A673 (cell line): Measurements from ENCODE around the gene SDSL. TPM values are rescaled to one million over a fixed set of nuclear protein-coding genes. Genes with fewer than 3 reads are reported as not detected.
A peak's percentile ranks its signal among the peaks of the same experiment; 100 is the strongest.

ENCODE experiments used
- BruUV-seq: library from RNA; stranded (reverse); fragments of 400-500 nt; replicated peaks from 2 replicates; lab custom pipeline; 2021; lab: Mats Ljungman, UMichigan
- CTCF ChIA-PET: fragments of 300-600 bp; sonication (Branson Sonifier 250); formaldehyde crosslinking; loops from one replicate; lab custom pipeline; 2022; ENCODE audit warnings: antibody characterized with exemption; lab: Charles Lee
- POLR2A ChIA-PET: fragments of 300-600 bp; sonication (Branson Sonifier 250); formaldehyde crosslinking; loops from one replicate; lab custom pipeline; 2022; ENCODE audit warnings: antibody characterized with exemption; ENCODE audit not compliant: low non-redundant PET; lab: Charles Lee
- DNase-seq: peaks from one replicate; pipeline ENCODE4 v3.0.0-alpha.2; 2015; ENCODE audit warnings: low spot score
- H3K27ac ChIP-seq: fragments of 200-600 bp; sonication (generic); 2 replicates; pipeline ENCODE4 v1.5.1; 2016; ENCODE audit warnings: mixed run types, low read depth, mild to moderate bottlenecking, mixed read lengths, antibody characterized with exemption, low read length; ENCODE audit not compliant: poor library complexity, severe bottlenecking
- H3K27me3 ChIP-seq: fragments of 200-600 bp; sonication (generic); replicated peaks from 2 replicates; pipeline ENCODE4 v1.6.1; 2017; ENCODE audit warnings: mixed run types, low read depth, mild to moderate bottlenecking, mixed read lengths, antibody characterized with exemption, low read length; ENCODE audit not compliant: insufficient read depth, poor library complexity
- H3K36me3 ChIP-seq: fragments of 200-600 bp; sonication (generic); 2 replicates; pipeline ENCODE4 v1.6.1; 2016; ENCODE audit warnings: mixed run types, mild to moderate bottlenecking, mixed read lengths, antibody characterized with exemption, low read length; ENCODE audit not compliant: insufficient read depth, poor library complexity, severe bottlenecking
- H3K4me1 ChIP-seq: fragments of 200-600 bp; sonication (generic); 2 replicates; pipeline ENCODE4 v1.6.1; 2017; ENCODE audit warnings: mixed run types, mild to moderate bottlenecking, mixed read lengths, antibody characterized with exemption, low read length; ENCODE audit not compliant: insufficient read depth, poor library complexity, severe bottlenecking
- H3K4me3 ChIP-seq: fragments of 200-600 bp; sonication (generic); 2 replicates; pipeline ENCODE4 v1.5.1; 2016; ENCODE audit warnings: low read depth, mixed run types, mild to moderate bottlenecking, mixed read lengths, low read length; ENCODE audit not compliant: poor library complexity, severe bottlenecking
- H3K9me3 ChIP-seq: fragments of 200-600 bp; sonication (generic); 2 replicates; pipeline ENCODE4 v1.6.1; 2016; ENCODE audit warnings: mixed run types, low read depth, mild to moderate bottlenecking, mixed read lengths, antibody characterized with exemption, low read length; ENCODE audit not compliant: poor library complexity, severe bottlenecking
- CTCF ChIP-seq: fragments of 300-800, 200-600 bp; sonication (generic); conservative IDR thresholded peaks from 2 replicates; pipeline ENCODE4 v1.5.1; 2017; ENCODE audit warnings: low read depth, mild to moderate bottlenecking, antibody characterized with exemption, low read length, moderate library complexity, mixed read lengths
- EZH2 ChIP-seq: fragments of 200-600 bp; sonication (generic); IDR thresholded peaks from 2 replicates; pipeline ENCODE4 v1.6.1; 2017; ENCODE audit warnings: borderline replicate concordance, low read depth, mild to moderate bottlenecking, mixed read lengths, antibody characterized with exemption, low read length; ENCODE audit not compliant: poor library complexity, severe bottlenecking
- intact Hi-C: fragments of 100-400 bp; cut with micrococcal nuclease; formaldehyde crosslinking; loops from one replicate; pipeline ENCODE4 v1.10.0; 2022; ENCODE audit not compliant: unreplicated experiment
- total RNA-seq: library from RNA; stranded (reverse); gene quantifications from 2 replicates; pipeline ENCODE4 v1.2.3, GENCODE V29; 2021

The SDSL gene
- total RNA-seq, 1 experiment from 2014 or later = 0.37 TPM

GRCh38 chr12:113395119-113395518, 27.1 kb upstream of the SDSL start:
- intact Hi-C loops = no loop called here
- no peaks in the 10 kb centered on the region for H3K9me3 ChIP-seq
- no peak overlapping the region for H3K4me3 ChIP-seq
- DNase-seq = no peak
- BruUV-seq = no TSS peak
- H3K27me3 ChIP-seq = no peaks in the 10 kb centered on the region
- POLR2A ChIA-PET = no interaction called here
- no peaks in the 10 kb centered on the region for H3K4me1 ChIP-seq
- H3K36me3 ChIP-seq = no peaks in the 10 kb centered on the region
- H3K27ac ChIP-seq = no peak overlapping the region
- no peak for TF ChIP-seq CTCF
- TF ChIP-seq EZH2 = no peak
- CTCF ChIA-PET = no interaction called here

GRCh38 chr12:113396200-113396599, 26.0 kb upstream of the SDSL start:
- intact Hi-C loops = no loop called here
- no peaks in the 10 kb centered on the region for H3K36me3 ChIP-seq
- DNase-seq = peak; percentile 23
- TF ChIP-seq EZH2 (no peak), CTCF (no peak)
- no TSS peak for BruUV-seq
- H3K27me3 ChIP-seq = no peaks in the 10 kb centered on the region
- H3K4me1 ChIP-seq = no peaks in the 10 kb centered on the region
- no peak overlapping the region for H3K27ac ChIP-seq
- ChIA-PET CTCF (no interaction called here), POLR2A (no interaction called here)
- no peaks in the 10 kb centered on the region for H3K9me3 ChIP-seq
- no peak overlapping the region for H3K4me3 ChIP-seq

- intact Hi-C loops = no loop called here
- H3K4me1 ChIP-seq = no peaks in the 10 kb centered on the region
- H3K36me3 ChIP-seq = no peaks in the 10 kb centered on the region
- ChIA-PET POLR2A (no interaction called here), CTCF (no interaction called here)
- no peak overlapping the region for H3K27ac ChIP-seq
- H3K4me3 ChIP-seq = no peak overlapping the region
- no peak for DNase-seq
- no peaks in the 10 kb centered on the region for H3K9me3 ChIP-seq
- BruUV-seq = no TSS peak
- TF ChIP-seq EZH2 (no peak), CTCF (no peak)
- H3K27me3 ChIP-seq = no peaks in the 10 kb centered on the region
Measured at GRCh38 chr12:113396828-113397496, 25.2 kb upstream of the SDSL start.
